Lower leg skin (tissue), 3 donors: ENCODE data around the gene BRWD1.

ENCODE experiments used
- CTCF ChIP-seq, 3 donors: fragments of 450-650 bp; IDR thresholded peaks; one replicate each; pipeline ENCODE4 v1.5.1; 2016; ENCODE audit warnings: antibody characterized with exemption in 3 of 3, mild to moderate bottlenecking in 3 of 3, moderate library complexity in 2 of 3
- POLR2A ChIP-seq, 2 donors: fragments of 450-650 bp; IDR thresholded peaks; one replicate each; pipeline ENCODE4 v1.6.1; 2016 to 2017; ENCODE audit warnings: antibody characterized with exemption in 2 of 2, mild to moderate bottlenecking in 1 of 2, moderate library complexity in 1 of 2

DNA sequence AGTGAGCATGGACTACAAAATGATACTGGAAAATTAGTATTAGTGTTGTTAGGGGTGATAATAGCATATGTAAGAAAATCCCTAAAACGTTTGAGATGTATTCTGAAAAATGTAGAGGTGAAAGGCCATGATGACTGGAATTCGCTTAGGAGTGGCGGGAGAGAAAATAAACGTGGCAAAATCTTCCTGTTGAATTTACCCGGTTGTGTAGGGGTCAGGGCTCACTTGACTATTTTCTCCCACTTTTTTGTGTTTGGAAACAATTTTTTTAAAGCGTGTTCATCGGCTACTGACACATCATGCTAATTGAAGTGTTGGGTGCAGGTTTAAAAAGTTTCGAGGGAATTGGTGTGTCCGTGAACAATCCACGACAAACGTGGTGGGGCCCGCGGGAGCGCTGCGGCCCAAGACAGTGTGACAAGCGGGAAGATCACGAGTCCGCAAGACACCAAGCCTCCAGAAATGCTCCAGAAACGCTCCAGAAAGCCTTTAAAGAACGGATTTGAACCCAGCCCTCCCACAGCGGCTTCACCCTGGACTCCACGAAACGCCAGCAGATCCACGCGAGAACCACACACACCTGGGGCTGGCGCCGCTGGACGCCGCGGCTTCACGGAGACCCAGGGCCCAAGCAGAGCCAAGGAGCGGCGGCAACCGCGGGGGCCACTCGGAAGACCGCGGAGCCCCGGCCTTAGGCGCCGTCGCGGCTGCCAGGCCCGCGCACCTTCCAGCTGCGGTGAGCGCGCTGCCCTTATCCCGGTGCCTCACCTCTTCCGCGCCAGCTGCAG lies 130.8 kb downstream of the BRWD1 start:
- TF ChIP-seq CTCF (IDR thresholded peaks at IDR 0.05) (no peak), POLR2A (IDR thresholded peaks at IDR 0.05) (no peak)
